Inflammatory macrophage (primary cell): ENCODE data around the gene TGFBR3L.
"Not testable (repeated sequence)": the region's sequence is repeated elsewhere in the genome, so short reads cannot be mapped to it uniquely, and the experiment has no call there.

Experiments
- DNase-seq, 2 donors: peaks; one replicate each; pipeline ENCODE4 v3.0.0-alpha.2; 2020 to 2022

TGFBR3L gene

GRCh38 chr19:7879836-7880235, 34.8 kb upstream of the TGFBR3L start:
- no peak for DNase-seq

- no peak for DNase-seq
Measured at GRCh38 chr19:7881910-7882309, 32.7 kb upstream of the TGFBR3L start.

- DNase-seq, result no peak
Measured at GRCh38 chr19:7883105-7883504, 31.5 kb upstream of the TGFBR3L start.

GRCh38 chr19:7883796-7884570, 30.6 kb upstream of the TGFBR3L start:
- no peak for DNase-seq

GRCh38 chr19:7885818-7886217, 28.8 kb upstream of the TGFBR3L start:
- no peak for DNase-seq

GRCh38 chr19:7887408-7888144, 27.1 kb upstream of the TGFBR3L start:
- DNase-seq, result no peak

GRCh38 chr19:7888145-7888825, 26.3 kb upstream of the TGFBR3L start, which contains the start of gene LRRC8E:
TSS of gene LRRC8E (plus strand) at chr19:7888510. CDS start at chr19:7895604, 7,094 bp downstream.
- DNase-seq, result peak in 1 of 2 donors; percentile 24

- no peak for DNase-seq
Measured at GRCh38 chr19:7888826-7889217, 25.8 kb upstream of the TGFBR3L start.

GRCh38 chr19:7893362-7894101, 21.1 kb upstream of the TGFBR3L start:
- DNase-seq, result not testable (repeated sequence)

- no peak for DNase-seq
Measured at GRCh38 chr19:7894612-7895309, 19.9 kb upstream of the TGFBR3L start.

- no peak for DNase-seq
Measured at GRCh38 chr19:7895565-7895964, 19.1 kb upstream of the TGFBR3L start.

GRCh38 chr19:7897292-7897691, 17.3 kb upstream of the TGFBR3L start:
- DNase-seq, result no peak

- DNase-seq, result no peak
Measured at GRCh38 chr19:7898967-7899366, 15.7 kb upstream of the TGFBR3L start.

GRCh38 chr19:7899751-7900378, 14.8 kb upstream of the TGFBR3L start:
- DNase-seq, result no peak

GRCh38 chr19:7900401-7900870, 14.2 kb upstream of the TGFBR3L start:
- DNase-seq, result no peak

- no peak for DNase-seq
Measured at GRCh38 chr19:7900931-7901330, 13.7 kb upstream of the TGFBR3L start.

GRCh38 chr19:7901337-7901736, 13.3 kb upstream of the TGFBR3L start:
- DNase-seq, result no peak

GRCh38 chr19:7902796-7903243, 11.8 kb upstream of the TGFBR3L start:
- DNase-seq, result no peak

GRCh38 chr19:7903244-7904073, 11.2 kb upstream of the TGFBR3L start, which contains the start of gene MAP2K7:
TSS of gene MAP2K7 (plus strand) at chr19:7903877. CDS start at chr19:7903945, 68 bp downstream.
- DNase-seq, result peak; percentile 100
